Uterus (tissue), 2 donors: Measurements from ENCODE around the gene RNF175.

Experiments
- CTCF ChIP-seq, 4 experiments: fragments of 200-600 bp in 2 of 4; fragments of 450-650 bp in 2 of 4; sonication (generic) in 2 of 4; IDR thresholded peaks; one replicate each; pipeline ENCODE4 v1.5.1; 2016 to 2019; ENCODE audit warnings: antibody characterized with exemption in 4 of 4, mild to moderate bottlenecking in 2 of 4, moderate library complexity in 1 of 4
- POLR2A ChIP-seq, 2 donors: fragments of 450-650 bp; IDR thresholded peaks; one replicate each; pipeline ENCODE4 v1.6.1; 2016; ENCODE audit warnings: antibody characterized with exemption in 2 of 2, mild to moderate bottlenecking in 1 of 2, moderate library complexity in 1 of 2

GRCh38 chr4:153781280-153781679 is 21.5 kb upstream of the RNF175 start:
- TF ChIP-seq CTCF (IDR thresholded peaks at IDR 0.05) (no peak), POLR2A (IDR thresholded peaks at IDR 0.05) (no peak)
